Activated naive CD8-positive, alpha-beta T cell treated with anti-CD3 and anti-CD28 coated beads, Interleukin-2, amount 10 ng/mL, durations not matched to agents 7 days and 5 days (primary cell): Measurements from ENCODE around the gene ASF1A. TPM values are rescaled to one million over a fixed set of nuclear protein-coding genes. Genes with fewer than 3 reads are reported as not detected.

Source experiments
- ATAC-seq: fragments of 150-1000 bp; cut with Tn5 transposase; one replicate; pipeline ENCODE4 v1.10.0; 2021; ENCODE audit warnings: low read depth, moderate library complexity
- POLR2A ChIA-PET: fragments of 350-600 bp; sonication (Branson Sonifier 250); formaldehyde crosslinking; loops from one replicate; lab custom pipeline; 2021; ENCODE audit warnings: antibody characterized with exemption; lab: Charles Lee
- DNase-seq: peaks from one replicate; pipeline ENCODE4 v3.0.0; 2021
- H3K27ac Mint-ChIP-seq: one replicate; pipeline ENCODE4 v1.8.0; 2022; ENCODE audit warnings: mild to moderate bottlenecking, mixed read lengths
- H3K27me3 Mint-ChIP-seq: one replicate; pipeline ENCODE4 v1.8.0; 2022; ENCODE audit warnings: mild to moderate bottlenecking, moderate library complexity, mixed read lengths
- H3K36me3 Mint-ChIP-seq: one replicate; pipeline ENCODE4 v1.8.0; 2021; ENCODE audit warnings: mild to moderate bottlenecking, mixed read lengths
- H3K4me1 Mint-ChIP-seq: one replicate; pipeline ENCODE4 v1.8.0; 2021; ENCODE audit warnings: mixed read lengths
- H3K4me3 Mint-ChIP-seq: one replicate; pipeline ENCODE4 v1.8.0; 2022; ENCODE audit warnings: mild to moderate bottlenecking, moderate library complexity, mixed read lengths
- H3K9me3 Mint-ChIP-seq: one replicate; pipeline ENCODE4 v1.8.0; 2021; ENCODE audit warnings: mixed read lengths
- total RNA-seq, 2 experiments: library from RNA; stranded (reverse); gene quantifications; one replicate each; pipeline ENCODE4 v1.2.3, GENCODE V29; 2021

ASF1A gene
- total RNA-seq, 2 experiments from 2014 or later = 64.6 to 66.8 TPM

- Mint-ChIP-seq H3K4me1 (peaks cover 24% of the 10 kb centered on the region), H3K4me3 (peak overlapping the region; percentile 89), H3K27me3 (no peaks in the 10 kb centered on the region), H3K9me3 (peaks cover 2% of the 10 kb centered on the region), H3K27ac (peak overlapping the region; percentile 84), H3K36me3 (peaks cover 25% of the 10 kb centered on the region)
- POLR2A ChIA-PET = interaction anchor here (0.6 to 2.6 kb wide), 7 partner anchors 37 to 381 kb away, joined by 3 to 27 read pairs (median 4); partner anchors contain the start of gene ASF1A
- ATAC-seq (no peak), DNase-seq (no peak)
Measured at GRCh38 chr6:118933855-118934460, 40.0 kb downstream of the ASF1A start.

- peak; percentile 96 for ATAC-seq
- POLR2A ChIA-PET = interaction anchor here (0.6 to 2.6 kb wide), 8 partner anchors 21 to 381 kb away, joined by 3 to 27 read pairs (median 4); partner anchors contain the start of gene ASF1A
- peaks cover 30% of the 10 kb centered on the region for H3K36me3 Mint-ChIP-seq
- peak within 1 kb of the TSS; percentile 89 for H3K4me3 Mint-ChIP-seq
- peak within 1 kb of the TSS; percentile 89 for H3K27ac Mint-ChIP-seq
- peaks cover 24% of the 10 kb centered on the region for H3K4me1 Mint-ChIP-seq
- H3K27me3 Mint-ChIP-seq = no peaks in the 10 kb centered on the region
- peak; percentile 95 for DNase-seq
- peaks cover 2% of the 10 kb centered on the region for H3K9me3 Mint-ChIP-seq
Measured at GRCh38 chr6:118934461-118935330, 40.7 kb downstream of the ASF1A start, which contains the start of gene MCM9. Gene MCM9 (minus strand): TSS chr6:118935159. CDS start chr6:118931723, 3,436 bp downstream.

GRCh38 chr6:118935331-118935668, 41.3 kb downstream of the ASF1A start:
- Mint-ChIP-seq H3K9me3 (peaks cover 2% of the 10 kb centered on the region), H3K27ac (peak overlapping the region; percentile 89), H3K36me3 (peaks cover 30% of the 10 kb centered on the region), H3K4me3 (peak overlapping the region; percentile 89), H3K27me3 (no peaks in the 10 kb centered on the region), H3K4me1 (peaks cover 24% of the 10 kb centered on the region)
- no peak for DNase-seq
- ATAC-seq = no peak
- POLR2A ChIA-PET = interaction anchor here (0.9 to 2.6 kb wide), 5 partner anchors 22 to 380 kb away, joined by 3 to 27 read pairs (median 4); partner anchors contain the start of gene ASF1A

- POLR2A ChIA-PET = interaction anchor here (0.5 kb wide), 1 partner anchor 272 kb away, joined by 3 read pairs; no protein-coding TSS in a partner anchor
- Mint-ChIP-seq H3K27me3 (no peaks in the 10 kb centered on the region), H3K9me3 (peaks cover 4% of the 10 kb centered on the region), H3K4me3 (peak overlapping the region; percentile 89), H3K4me1 (peaks cover 23% of the 10 kb centered on the region), H3K27ac (no peak overlapping the region), H3K36me3 (peaks cover 22% of the 10 kb centered on the region)
- DNase-seq (no peak), ATAC-seq (no peak)
Measured at GRCh38 chr6:118935978-118936703, 42.2 kb downstream of the ASF1A start.

GRCh38 chr6:118939683-118940082, 45.7 kb downstream of the ASF1A start:
- H3K36me3 Mint-ChIP-seq = peaks cover 30% of the 10 kb centered on the region
- H3K9me3 Mint-ChIP-seq = peaks cover 16% of the 10 kb centered on the region
- no peak overlapping the region for H3K4me3 Mint-ChIP-seq
- ATAC-seq = no peak
- H3K27me3 Mint-ChIP-seq = no peaks in the 10 kb centered on the region
- POLR2A ChIA-PET = no interaction called here
- no peak for DNase-seq
- peaks cover 10% of the 10 kb centered on the region for H3K4me1 Mint-ChIP-seq
- H3K27ac Mint-ChIP-seq = no peak overlapping the region

- ATAC-seq = no peak
- Mint-ChIP-seq H3K36me3 (peaks cover 35% of the 10 kb centered on the region), H3K4me3 (no peak overlapping the region), H3K27ac (no peak overlapping the region), H3K27me3 (no peaks in the 10 kb centered on the region), H3K4me1 (peaks cover 3% of the 10 kb centered on the region), H3K9me3 (peaks cover 24% of the 10 kb centered on the region)
- no peak for DNase-seq
- POLR2A ChIA-PET = no interaction called here
Measured at GRCh38 chr6:118940770-118941169, 46.8 kb downstream of the ASF1A start.

GRCh38 chr6:118945217-118945616, 51.3 kb downstream of the ASF1A start:
- Mint-ChIP-seq H3K9me3 (peaks cover 33% of the 10 kb centered on the region), H3K27ac (no peak overlapping the region), H3K4me1 (no peaks in the 10 kb centered on the region), H3K27me3 (peaks cover 9% of the 10 kb centered on the region), H3K4me3 (no peak overlapping the region), H3K36me3 (peaks cover 18% of the 10 kb centered on the region)
- POLR2A ChIA-PET = no interaction called here
- no peak for ATAC-seq
- DNase-seq = no peak

GRCh38 chr6:118952683-118953082, 58.7 kb downstream of the ASF1A start:
- no peak overlapping the region for H3K27ac Mint-ChIP-seq
- ATAC-seq = no peak
- no peaks in the 10 kb centered on the region for H3K9me3 Mint-ChIP-seq
- peaks cover under 1% of the 10 kb centered on the region for H3K36me3 Mint-ChIP-seq
- no peak overlapping the region for H3K4me3 Mint-ChIP-seq
- no peaks in the 10 kb centered on the region for H3K4me1 Mint-ChIP-seq
- DNase-seq = no peak
- peaks cover 7% of the 10 kb centered on the region for H3K27me3 Mint-ChIP-seq
- POLR2A ChIA-PET = no interaction called here

GRCh38 chr6:118953391-118953790, 59.4 kb downstream of the ASF1A start:
- Mint-ChIP-seq H3K36me3 (peaks cover 1% of the 10 kb centered on the region), H3K27me3 (peaks cover 7% of the 10 kb centered on the region), H3K4me3 (no peak overlapping the region), H3K27ac (no peak overlapping the region), H3K9me3 (no peaks in the 10 kb centered on the region), H3K4me1 (peaks cover 4% of the 10 kb centered on the region)
- DNase-seq (no peak), ATAC-seq (no peak)
- POLR2A ChIA-PET = no interaction called here

Other genes starting within 250 kb of the ASF1A start
- gene CEP85L, start 242.6 kb upstream of the ASF1A start, total RNA-seq = 10 to 100 TPM; 48.9 to 53.1 TPM
- gene MCM9, start 41.0 kb downstream of the ASF1A start, total RNA-seq = 10 to 100 TPM; 22.8 to 25.1 TPM
- gene FAM184A, start 184.5 kb downstream of the ASF1A start, total RNA-seq = 1 to 10 TPM; 3.0 TPM